Neural cell (in vitro differentiated cells): ENCODE data around the gene SGTA. TPM values are rescaled to one million over a fixed set of nuclear protein-coding genes. Genes with fewer than 3 reads are reported as not detected.

Experiments used
- H2AFZ ChIP-seq: fragments of 200-600, 300-800 bp; sonication (generic), shearing (Covaris generic); 2 replicates; pipeline ENCODE4 v1.6.0; 2014; ENCODE audit warnings: low read depth, mild to moderate bottlenecking, antibody characterized with exemption, low read length, moderate library complexity
- H3F3A ChIP-seq: fragments of 200-600 bp; shearing (Covaris generic); 2 replicates; pipeline ENCODE4 v1.6.1; 2016; ENCODE audit warnings: mild to moderate bottlenecking, moderate library complexity, mixed read lengths, antibody characterized with exemption, low read length; ENCODE audit not compliant: insufficient read depth, poor library complexity, severe bottlenecking
- H3K27ac ChIP-seq: fragments of 200-600, 300-800 bp; sonication (generic), shearing (Covaris generic); 2 replicates; pipeline ENCODE4 v1.5.1; 2014; ENCODE audit warnings: mild to moderate bottlenecking, low read length, moderate library complexity
- H3K27me3 ChIP-seq: fragments of 300-800, 200-600 bp; sonication (generic), shearing (Covaris generic); 2 replicates; pipeline ENCODE4 v1.6.0; 2014; ENCODE audit warnings: mild to moderate bottlenecking, low read depth, low read length, moderate library complexity; ENCODE audit not compliant: insufficient read depth
- H3K36me3 ChIP-seq: fragments of 300-800, 200-600 bp; sonication (generic), shearing (Covaris generic); 2 replicates; pipeline ENCODE4 v1.5.1; 2014; ENCODE audit warnings: mild to moderate bottlenecking, antibody characterized with exemption, low read length, moderate library complexity; ENCODE audit not compliant: insufficient read depth
- H3K4me2 ChIP-seq: fragments of 300-800, 200-600 bp; sonication (generic), shearing (Covaris generic); 2 replicates; pipeline ENCODE4 v1.6.0; 2014; ENCODE audit warnings: mild to moderate bottlenecking, low read length
- H3K4me3 ChIP-seq: fragments of 300-800, 200-600 bp; sonication (generic), shearing (Covaris generic); 2 replicates; pipeline ENCODE4 v1.5.1; 2014; ENCODE audit warnings: mild to moderate bottlenecking, low read length, moderate library complexity
- H3K79me2 ChIP-seq: fragments of 200-600 bp; shearing (Covaris generic); replicated peaks from 2 replicates; pipeline ENCODE4 v1.6.0; 2014; ENCODE audit warnings: mild to moderate bottlenecking, low read length, moderate library complexity; ENCODE audit not compliant: insufficient read depth
- H3K9ac ChIP-seq: fragments of 300-800, 200-600 bp; sonication (generic), shearing (Covaris generic); 2 replicates; pipeline ENCODE4 v1.6.1; 2016; ENCODE audit warnings: mild to moderate bottlenecking, low read length, mixed read lengths
- H3K9me2 ChIP-seq: fragments of 200-600 bp; shearing (Covaris generic); 2 replicates; pipeline ENCODE4 v1.6.1; 2016; ENCODE audit warnings: mild to moderate bottlenecking, low read length, mixed read lengths; ENCODE audit not compliant: insufficient read depth
- H3K9me3 ChIP-seq: fragments of 200-600, 300-800 bp; sonication (generic), shearing (Covaris generic); 2 replicates; pipeline ENCODE4 v1.6.1; 2016; ENCODE audit warnings: mild to moderate bottlenecking, mixed run types, low read length, moderate library complexity, mixed read lengths
- H4K20me1 ChIP-seq: fragments of 200-600 bp; shearing (Covaris generic); 2 replicates; pipeline ENCODE4 v1.6.1; 2016; ENCODE audit warnings: mild to moderate bottlenecking, mixed run types; ENCODE audit not compliant: insufficient read depth
- CTCF ChIP-seq: fragments of 450-650 bp; IDR thresholded peaks from 2 replicates; pipeline ENCODE4 v1.5.1; 2014; ENCODE audit warnings: antibody characterized with exemption, mild to moderate bottlenecking, moderate library complexity; ENCODE audit not compliant: poor library complexity, severe bottlenecking
- EP300 ChIP-seq: fragments of 450-650 bp; conservative IDR thresholded peaks from 2 replicates; pipeline ENCODE4 v1.6.1; 2014; ENCODE audit warnings: antibody characterized with exemption, mild to moderate bottlenecking, moderate library complexity; ENCODE audit not compliant: poor library complexity, severe bottlenecking
- EZH2 ChIP-seq: fragments of 200-600, 300-800 bp; shearing (Covaris generic), sonication (generic); IDR thresholded peaks from 2 replicates; pipeline ENCODE4 v1.6.1; 2014; ENCODE audit warnings: antibody characterized with exemption, low read length, borderline replicate concordance, mild to moderate bottlenecking; ENCODE audit not compliant: insufficient read depth, poor library complexity, severe bottlenecking
- MXI1 ChIP-seq: fragments of 450-650 bp; conservative IDR thresholded peaks from 2 replicates; pipeline ENCODE4 v1.6.1; 2014; ENCODE audit warnings: antibody characterized with exemption, mild to moderate bottlenecking; ENCODE audit not compliant: poor library complexity, severe bottlenecking
- POLR2AphosphoS5 ChIP-seq: IDR thresholded peaks from 2 replicates; pipeline ENCODE4 v1.6.1; 2012
- RAD21 ChIP-seq: fragments of 450-650 bp; conservative IDR thresholded peaks from 2 replicates; pipeline ENCODE4 v1.6.1; 2014; ENCODE audit warnings: antibody characterized with exemption, mild to moderate bottlenecking, moderate library complexity
- REST ChIP-seq: IDR thresholded peaks from 2 replicates; pipeline ENCODE4 v1.6.1; 2012; ENCODE audit warnings: borderline replicate concordance
- SMC3 ChIP-seq: fragments of 450-650 bp; conservative IDR thresholded peaks from 2 replicates; pipeline ENCODE4 v1.6.1; 2014; ENCODE audit warnings: antibody characterized with exemption, mild to moderate bottlenecking, moderate library complexity; ENCODE audit not compliant: poor library complexity
- TAF1 ChIP-seq: IDR thresholded peaks from 2 replicates; pipeline ENCODE4 v1.6.1; 2012; ENCODE audit warnings: low read depth
- polyA plus RNA-seq: library from polyadenylated mRNA; depleted of rRNA; stranded (reverse); fragments of >200 nt; gene quantifications from 2 replicates; pipeline ENCODE4 v1.2.3, GENCODE V29; 2014

The SGTA gene
- polyA plus RNA-seq, 1 donor from 2014 or later, result 80.6 TPM

DNA sequence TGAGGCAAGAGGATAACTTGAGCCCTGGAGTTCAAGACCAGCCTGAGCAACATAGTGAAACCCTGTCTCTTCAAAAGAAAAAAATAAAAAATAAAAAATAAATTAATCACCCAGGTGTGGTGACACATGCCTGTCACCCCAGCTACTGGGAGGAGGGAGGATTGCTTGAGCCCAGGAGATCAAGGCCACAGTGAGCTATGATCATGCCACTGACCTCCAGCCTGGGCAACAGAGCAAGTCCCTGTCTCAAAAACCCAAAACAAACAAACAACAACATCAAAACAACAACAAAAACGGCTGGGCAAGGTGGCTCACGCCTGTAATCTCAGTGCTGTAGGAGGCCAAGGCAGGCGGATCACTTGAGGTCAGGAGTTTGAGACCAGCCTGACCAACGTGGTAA, 39.0 kb downstream of the SGTA start:
- H3K9me3 ChIP-seq, result no peaks in the 10 kb centered on the region
- H3F3A ChIP-seq, result no peaks in the 10 kb centered on the region
- no peak overlapping the region for H3K4me2 ChIP-seq

GRCh38 chr19:2743099-2743498, 40.0 kb downstream of the SGTA start:
- Histone ChIP-seq H3K27me3 (peaks cover 6% of the 10 kb centered on the region), H3K79me2 (peaks cover 7% of the 10 kb centered on the region), H3K9me3 (no peaks in the 10 kb centered on the region), H3F3A (no peaks in the 10 kb centered on the region), H2AFZ (no peak overlapping the region), H3K4me2 (no peak overlapping the region), H4K20me1 (no peaks in the 10 kb centered on the region), H3K27ac (no peak overlapping the region), H3K36me3 (no peaks in the 10 kb centered on the region), H3K4me3 (no peak overlapping the region), H3K9me2 (no peaks in the 10 kb centered on the region), H3K9ac (no peak overlapping the region)
- no peak for TF ChIP-seq POLR2AphosphoS5
- no peak for TF ChIP-seq EP300
- TF ChIP-seq REST, result no peak
- no peak for TF ChIP-seq EZH2
- TF ChIP-seq CTCF, result no peak
- TF ChIP-seq RAD21, result no peak
- TF ChIP-seq TAF1, result no peak
- no peak for TF ChIP-seq SMC3
- no peak for TF ChIP-seq MXI1

More for the DNA sequence above, 39.0 kb downstream of the SGTA start:
- Histone ChIP-seq H2AFZ (no peak overlapping the region), H3K36me3 (no peaks in the 10 kb centered on the region), H3K9ac (no peak overlapping the region), H3K79me2 (peaks cover 5% of the 10 kb centered on the region), H3K9me2 (no peaks in the 10 kb centered on the region), H3K27me3 (peaks cover 6% of the 10 kb centered on the region), H4K20me1 (no peaks in the 10 kb centered on the region), H3K27ac (no peak overlapping the region), H3K4me3 (no peak overlapping the region)
- no peak for TF ChIP-seq MXI1

DNA sequence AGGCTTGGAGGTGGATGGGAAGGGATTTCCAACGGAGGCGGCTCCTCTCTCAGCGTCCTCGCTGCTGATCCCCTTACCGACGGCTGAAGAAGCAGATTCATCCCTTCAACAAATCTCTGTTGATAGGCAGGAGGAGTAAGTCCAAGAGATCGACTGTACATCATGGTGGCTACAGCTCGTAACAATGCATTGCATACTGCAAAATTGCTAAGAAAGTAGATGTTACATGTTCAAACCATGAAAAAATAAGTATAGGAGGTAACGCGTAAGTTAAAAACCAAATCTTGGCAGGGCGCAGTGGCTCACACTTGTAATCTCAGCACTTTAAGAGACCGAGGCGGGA, 42.8 kb downstream of the SGTA start:
- H3K9me3 ChIP-seq, result no peaks in the 10 kb centered on the region
- H2AFZ ChIP-seq, result peak overlapping the region; percentile 85
- TF ChIP-seq EZH2 (no peak), REST (no peak), TAF1 (no peak), EP300 (no peak)
- H3K27ac ChIP-seq, result peak overlapping the region; percentile 69
- no peak overlapping the region for H3K4me2 ChIP-seq
- H3K27me3 ChIP-seq, result peaks cover 6% of the 10 kb centered on the region
- H3K4me3 ChIP-seq, result peak overlapping the region; percentile 92
- H3K9me2 ChIP-seq, result no peaks in the 10 kb centered on the region
- H3K36me3 ChIP-seq, result no peaks in the 10 kb centered on the region
- peaks cover 7% of the 10 kb centered on the region for H3K79me2 ChIP-seq
- no peaks in the 10 kb centered on the region for H3F3A ChIP-seq
- H4K20me1 ChIP-seq, result no peaks in the 10 kb centered on the region
- H3K9ac ChIP-seq, result peak overlapping the region; percentile 75
